Stimulated activated naive CD8-positive, alpha-beta T cell treated with anti-CD3 and anti-CD28 coated beads, Interleukin-15, Interleukin-2, amounts not matched to agents 100 ng/mL and 50 ng/mL, for 24 hours (primary cell): ENCODE results near the gene PDIK1L.
"Not testable (repeated sequence)": the region's sequence is repeated elsewhere in the genome, so short reads cannot be mapped to it uniquely, and the experiment has no call there.

ENCODE experiments used
- H3K27ac Mint-ChIP-seq: one replicate; pipeline ENCODE4 v1.8.0; 2021; ENCODE audit warnings: mild to moderate bottlenecking, mixed read lengths
- H3K27me3 Mint-ChIP-seq: one replicate; pipeline ENCODE4 v1.8.0; 2021; ENCODE audit warnings: mixed read lengths
- H3K36me3 Mint-ChIP-seq: one replicate; pipeline ENCODE4 v1.8.0; 2021; ENCODE audit warnings: low read depth, mixed read lengths
- H3K4me1 Mint-ChIP-seq: one replicate; pipeline ENCODE4 v1.8.0; 2021; ENCODE audit warnings: low read depth, mixed read lengths
- H3K4me3 Mint-ChIP-seq: one replicate; pipeline ENCODE4 v1.8.0; 2021; ENCODE audit warnings: mild to moderate bottlenecking, mixed read lengths
- H3K9me3 Mint-ChIP-seq: one replicate; pipeline ENCODE4 v1.8.0; 2021; ENCODE audit warnings: mixed read lengths

The PDIK1L gene

GRCh38 chr1:26079960-26080814 lies 31.4 kb upstream of the PDIK1L start:
- no peaks in the 10 kb centered on the region for H3K36me3 Mint-ChIP-seq
- H3K4me3 Mint-ChIP-seq, result no peak overlapping the region
- no peak overlapping the region for H3K27ac Mint-ChIP-seq
- H3K9me3 Mint-ChIP-seq, result no peaks in the 10 kb centered on the region
- H3K4me1 Mint-ChIP-seq, result no peaks in the 10 kb centered on the region
- H3K27me3 Mint-ChIP-seq, result peaks cover 5% of the 10 kb centered on the region

DNA sequence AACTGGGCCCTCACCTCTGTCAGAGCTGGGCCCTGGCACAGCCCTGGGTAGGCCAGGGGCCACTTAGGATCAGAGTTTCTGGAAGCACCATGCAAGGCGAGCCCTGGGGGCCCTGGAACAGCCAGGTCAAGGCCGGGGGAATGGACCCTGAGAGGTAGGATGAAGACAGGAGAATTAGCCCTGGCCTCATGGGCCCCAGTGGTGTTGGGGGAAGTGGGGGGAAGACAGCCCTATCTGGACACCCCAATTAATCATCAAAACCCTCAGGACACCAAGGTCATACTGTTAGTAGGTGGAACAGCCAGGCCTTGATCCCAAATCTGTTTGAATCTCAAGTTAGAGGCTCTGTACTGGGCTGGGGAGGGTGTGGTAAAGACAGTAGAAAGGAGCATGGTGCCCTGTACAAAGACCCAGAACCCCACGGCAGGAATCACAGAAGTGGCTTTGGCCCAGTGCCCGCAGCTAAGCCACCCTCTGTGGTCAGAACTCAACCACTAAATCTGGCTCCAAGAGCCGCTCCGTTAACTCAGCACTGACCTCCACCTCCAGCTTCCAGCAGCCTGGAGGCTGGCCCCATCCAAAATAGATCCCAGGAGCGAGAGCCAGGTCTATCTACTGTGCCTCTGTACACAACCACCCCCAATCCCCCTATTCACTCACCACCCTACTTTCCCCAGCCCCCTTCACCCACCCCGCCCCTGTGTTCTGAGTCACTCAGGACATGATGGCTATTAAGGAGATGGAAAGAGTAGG lies 30.2 kb upstream of the PDIK1L start:
- Mint-ChIP-seq H3K36me3 (no peaks in the 10 kb centered on the region), H3K4me3 (no peak overlapping the region), H3K9me3 (no peaks in the 10 kb centered on the region), H3K27ac (no peak overlapping the region), H3K27me3 (peaks cover 12% of the 10 kb centered on the region), H3K4me1 (no peaks in the 10 kb centered on the region)

DNA sequence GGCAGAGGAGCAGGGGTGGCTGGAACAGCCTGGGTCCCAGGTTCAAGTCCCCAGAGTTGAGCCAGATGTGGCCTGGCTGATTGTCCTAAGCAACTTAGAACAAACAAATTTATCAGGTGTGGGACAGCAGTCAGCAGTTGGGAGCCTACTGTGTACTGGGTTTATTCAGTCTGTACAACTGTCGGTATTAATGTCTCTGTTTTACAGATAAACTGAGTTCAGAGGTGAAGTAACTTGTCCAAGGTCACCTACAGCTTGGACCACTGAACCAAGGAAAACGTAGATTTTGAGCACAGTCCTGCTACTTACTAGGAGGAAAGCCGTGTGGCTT lies 29.6 kb upstream of the PDIK1L start:
- H3K27ac Mint-ChIP-seq, result no peak overlapping the region
- no peak overlapping the region for H3K4me3 Mint-ChIP-seq
- H3K9me3 Mint-ChIP-seq, result no peaks in the 10 kb centered on the region
- no peaks in the 10 kb centered on the region for H3K4me1 Mint-ChIP-seq
- no peaks in the 10 kb centered on the region for H3K36me3 Mint-ChIP-seq
- H3K27me3 Mint-ChIP-seq, result peaks cover 14% of the 10 kb centered on the region

DNA sequence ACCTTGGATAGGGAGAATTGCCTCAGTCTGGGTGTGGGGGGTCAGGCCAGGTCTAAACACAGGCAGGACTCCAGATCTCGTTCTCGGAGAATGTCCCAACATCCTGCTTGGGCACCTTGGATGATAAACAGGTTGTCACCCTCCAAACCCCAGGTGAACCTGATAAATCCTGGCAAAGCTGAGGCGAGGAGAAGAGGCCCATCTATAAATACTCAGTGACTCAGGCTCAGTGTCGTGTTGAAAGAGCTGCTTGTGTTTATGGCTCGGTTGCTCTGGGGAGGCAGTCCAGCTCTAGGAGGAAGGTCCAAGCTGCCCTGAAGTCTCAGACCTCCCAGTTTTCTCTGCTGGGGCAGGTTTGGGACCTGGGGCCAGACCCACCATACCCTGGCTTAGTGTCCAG lies 28.4 kb upstream of the PDIK1L start:
- Mint-ChIP-seq H3K27ac (no peak overlapping the region), H3K4me3 (no peak overlapping the region), H3K4me1 (no peaks in the 10 kb centered on the region), H3K36me3 (no peaks in the 10 kb centered on the region), H3K27me3 (peaks cover 14% of the 10 kb centered on the region), H3K9me3 (no peaks in the 10 kb centered on the region)

DNA sequence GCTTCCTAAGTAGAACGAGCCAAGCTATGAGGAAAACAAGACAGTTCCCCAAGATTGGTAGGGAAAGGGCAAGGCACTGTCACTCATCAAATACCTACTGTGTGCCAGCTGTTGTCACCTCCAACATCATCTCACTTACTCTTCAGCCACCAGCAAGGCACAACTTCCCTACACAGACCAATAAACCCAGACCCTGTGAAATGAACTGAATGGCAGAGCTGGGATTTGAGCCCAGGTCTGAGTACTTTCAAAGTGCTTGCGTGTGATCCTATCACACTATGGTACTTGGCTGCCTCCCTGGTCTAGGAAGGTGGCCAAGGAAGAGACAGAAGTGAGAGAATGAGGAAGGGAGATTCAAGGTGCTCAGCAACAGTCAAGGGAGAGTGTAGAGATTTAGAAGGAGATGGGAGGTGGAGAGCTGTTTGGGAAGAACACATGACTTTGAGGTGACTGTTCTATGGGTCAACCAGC lies 27.5 kb upstream of the PDIK1L start:
- no peak overlapping the region for H3K27ac Mint-ChIP-seq
- H3K4me3 Mint-ChIP-seq, result no peak overlapping the region
- H3K27me3 Mint-ChIP-seq, result peaks cover 18% of the 10 kb centered on the region
- no peaks in the 10 kb centered on the region for H3K36me3 Mint-ChIP-seq
- H3K9me3 Mint-ChIP-seq, result no peaks in the 10 kb centered on the region
- no peaks in the 10 kb centered on the region for H3K4me1 Mint-ChIP-seq

DNA sequence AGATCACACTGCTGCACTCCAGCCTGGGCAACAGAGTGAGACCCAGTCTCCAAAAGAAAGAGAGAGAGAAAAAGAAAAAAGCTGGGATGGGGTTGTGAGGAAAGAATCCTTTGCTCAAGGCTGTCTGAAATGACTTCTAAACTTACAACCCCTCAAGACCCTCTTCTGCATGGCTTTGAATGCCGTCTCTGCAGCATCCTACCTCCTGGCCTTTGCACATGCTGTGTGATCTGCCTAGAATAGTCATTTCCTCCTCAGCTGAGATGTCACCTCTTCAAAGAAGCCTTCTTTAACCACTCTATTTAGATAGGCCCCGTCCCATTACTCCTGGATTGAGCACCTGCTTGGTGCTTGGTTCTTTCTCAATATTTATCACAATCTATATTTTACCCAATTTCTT lies 26.8 kb upstream of the PDIK1L start:
- peaks cover 22% of the 10 kb centered on the region for H3K27me3 Mint-ChIP-seq
- H3K4me3 Mint-ChIP-seq, result no peak overlapping the region
- no peaks in the 10 kb centered on the region for H3K4me1 Mint-ChIP-seq
- H3K9me3 Mint-ChIP-seq, result no peaks in the 10 kb centered on the region
- no peak overlapping the region for H3K27ac Mint-ChIP-seq
- H3K36me3 Mint-ChIP-seq, result no peaks in the 10 kb centered on the region

DNA sequence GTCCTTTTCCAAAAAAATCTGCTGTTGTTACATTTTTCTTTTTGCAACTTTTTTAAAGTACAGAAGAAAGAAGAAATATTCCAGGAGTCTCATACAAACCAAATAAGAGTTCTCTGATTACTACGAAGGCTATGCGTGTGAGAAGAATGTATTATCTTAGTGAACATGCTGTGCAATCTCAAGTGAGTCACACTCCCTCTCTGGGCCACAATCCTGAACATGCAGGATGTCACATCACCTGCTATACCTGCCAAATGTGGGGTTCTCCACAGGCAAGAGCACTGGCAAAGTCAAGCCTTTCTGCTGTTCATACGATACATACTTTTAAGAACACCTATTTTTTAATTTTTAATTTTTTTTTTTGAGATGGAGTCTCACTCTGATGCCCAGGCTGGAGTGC lies 22.5 kb upstream of the PDIK1L start:
- no peak overlapping the region for H3K4me3 Mint-ChIP-seq
- no peaks in the 10 kb centered on the region for H3K9me3 Mint-ChIP-seq
- no peaks in the 10 kb centered on the region for H3K36me3 Mint-ChIP-seq
- H3K4me1 Mint-ChIP-seq, result no peaks in the 10 kb centered on the region
- no peak overlapping the region for H3K27ac Mint-ChIP-seq
- peaks cover 50% of the 10 kb centered on the region for H3K27me3 Mint-ChIP-seq

- Mint-ChIP-seq H3K9me3 (no peaks in the 10 kb centered on the region), H3K27ac (no peak overlapping the region), H3K27me3 (peaks cover 43% of the 10 kb centered on the region), H3K36me3 (no peaks in the 10 kb centered on the region), H3K4me3 (no peak overlapping the region), H3K4me1 (no peaks in the 10 kb centered on the region)
Observed at GRCh38 chr1:26090893-26091292, 20.7 kb upstream of the PDIK1L start.

GRCh38 chr1:26092422-26092821 lies 19.2 kb upstream of the PDIK1L start:
- Mint-ChIP-seq H3K27me3 (peaks cover 37% of the 10 kb centered on the region), H3K4me3 (no peak overlapping the region), H3K36me3 (no peaks in the 10 kb centered on the region), H3K27ac (no peak overlapping the region), H3K9me3 (no peaks in the 10 kb centered on the region), H3K4me1 (no peaks in the 10 kb centered on the region)

DNA sequence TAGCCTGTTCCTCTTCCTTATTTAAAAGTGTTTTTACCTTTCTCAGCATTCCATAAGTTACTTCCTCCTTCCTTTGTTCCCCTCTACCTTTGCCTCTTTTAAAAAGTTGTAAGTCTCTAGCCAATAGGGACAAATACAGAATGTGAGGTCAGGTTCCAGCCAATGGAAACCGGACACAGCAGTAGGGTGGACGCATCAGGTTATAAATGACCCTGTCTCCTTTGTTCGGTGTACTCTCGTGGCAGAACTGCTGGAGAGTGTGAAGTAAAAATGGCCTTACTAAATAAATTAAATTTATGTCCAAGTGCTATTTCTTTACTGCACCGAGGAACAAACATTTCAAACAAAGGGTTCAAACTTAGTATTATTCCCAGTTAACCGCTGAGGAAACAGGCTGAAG lies 18.1 kb upstream of the PDIK1L start:
- H3K4me3 Mint-ChIP-seq, H3K36me3 Mint-ChIP-seq, H3K9me3 Mint-ChIP-seq, H3K27ac Mint-ChIP-seq, H3K4me1 Mint-ChIP-seq: not testable (repeated sequence)
- peaks cover 37% of the 10 kb centered on the region for H3K27me3 Mint-ChIP-seq

- no peaks in the 10 kb centered on the region for H3K36me3 Mint-ChIP-seq
- H3K27me3 Mint-ChIP-seq, result peaks cover 33% of the 10 kb centered on the region
- H3K27ac Mint-ChIP-seq, result no peak overlapping the region
- H3K9me3 Mint-ChIP-seq, result no peaks in the 10 kb centered on the region
- H3K4me1 Mint-ChIP-seq, result no peaks in the 10 kb centered on the region
- no peak overlapping the region for H3K4me3 Mint-ChIP-seq
Observed at GRCh38 chr1:26094076-26094669, 17.5 kb upstream of the PDIK1L start.

DNA sequence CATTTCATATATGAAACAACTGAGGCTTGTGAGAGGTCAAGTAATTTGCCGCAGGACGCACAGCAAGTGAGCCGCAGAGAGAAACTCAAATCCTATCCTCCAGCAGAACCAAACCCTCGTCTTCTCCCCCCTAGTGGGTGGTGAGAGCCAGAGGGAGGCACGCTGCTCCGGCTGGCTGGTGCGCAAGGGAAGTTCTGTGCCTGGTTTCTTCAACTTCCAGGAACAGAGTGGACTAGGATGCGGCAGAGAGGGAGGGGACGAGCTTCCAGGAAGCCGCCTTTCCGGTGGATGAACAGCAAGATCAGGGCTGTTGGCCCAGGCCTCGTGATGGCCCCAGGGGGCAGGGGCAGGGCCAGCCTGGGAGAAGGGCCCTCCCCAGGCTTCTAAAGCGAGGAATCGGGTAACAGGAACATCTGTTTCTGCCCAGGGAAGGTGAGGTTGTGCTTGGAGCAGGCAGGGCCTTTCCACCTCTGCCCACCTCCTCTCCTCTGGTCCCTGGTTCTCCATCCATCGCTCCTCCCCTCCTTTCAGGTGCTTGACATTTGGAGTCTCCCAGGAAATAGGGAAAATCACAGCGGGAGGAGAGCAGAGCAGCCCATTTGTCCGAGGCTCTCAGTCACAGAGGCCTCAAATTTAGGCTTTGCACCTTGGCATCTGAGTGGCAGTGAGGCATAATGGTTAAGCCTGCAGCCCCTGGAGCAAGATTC lies 16.8 kb upstream of the PDIK1L start:
- H3K27me3 Mint-ChIP-seq, result peaks cover 29% of the 10 kb centered on the region
- H3K36me3 Mint-ChIP-seq, result no peaks in the 10 kb centered on the region
- no peak overlapping the region for H3K4me3 Mint-ChIP-seq
- H3K27ac Mint-ChIP-seq, result no peak overlapping the region
- no peaks in the 10 kb centered on the region for H3K9me3 Mint-ChIP-seq
- H3K4me1 Mint-ChIP-seq, result no peaks in the 10 kb centered on the region

GRCh38 chr1:26096471-26096870 lies 15.2 kb upstream of the PDIK1L start:
- no peak overlapping the region for H3K27ac Mint-ChIP-seq

GRCh38 chr1:26097696-26098095 lies 13.9 kb upstream of the PDIK1L start:
- no peak overlapping the region for H3K4me3 Mint-ChIP-seq
- H3K27ac Mint-ChIP-seq, result no peak overlapping the region
- no peaks in the 10 kb centered on the region for H3K9me3 Mint-ChIP-seq
- H3K27me3 Mint-ChIP-seq, result peaks cover 8% of the 10 kb centered on the region
- no peaks in the 10 kb centered on the region for H3K36me3 Mint-ChIP-seq
- H3K4me1 Mint-ChIP-seq, result no peaks in the 10 kb centered on the region

More at GRCh38 chr1:26096471-26096870, 15.2 kb upstream of the PDIK1L start:
- Mint-ChIP-seq H3K9me3 (no peaks in the 10 kb centered on the region), H3K27me3 (peaks cover 18% of the 10 kb centered on the region), H3K4me1 (no peaks in the 10 kb centered on the region), H3K36me3 (no peaks in the 10 kb centered on the region), H3K4me3 (no peak overlapping the region)

DNA sequence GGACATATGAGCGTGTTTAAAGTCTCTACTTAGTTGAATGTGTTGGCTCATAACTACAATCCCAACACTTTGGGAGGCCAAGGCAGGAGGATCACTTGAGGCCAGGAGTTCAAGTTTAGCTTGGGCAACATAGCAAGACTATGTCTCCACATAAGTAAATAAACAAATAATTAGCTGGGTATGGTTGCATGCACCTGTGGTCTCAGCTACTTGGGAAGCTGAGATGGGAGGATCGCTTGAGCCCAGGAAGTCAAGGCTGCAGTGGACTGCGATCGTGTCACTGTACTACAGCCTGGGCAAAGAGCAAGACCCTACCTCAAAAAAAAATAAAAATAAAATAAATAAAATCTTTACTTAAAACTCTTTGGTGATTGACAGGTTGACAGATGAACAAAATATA lies 13.0 kb upstream of the PDIK1L start:
- Mint-ChIP-seq H3K9me3 (no peaks in the 10 kb centered on the region), H3K4me3 (no peak overlapping the region), H3K36me3 (no peaks in the 10 kb centered on the region), H3K27ac (no peak overlapping the region), H3K4me1 (no peaks in the 10 kb centered on the region), H3K27me3 (peaks cover under 1% of the 10 kb centered on the region)
